Measurements from ENCODE around the gene POLR1D.

POLR1D gene

DNA sequence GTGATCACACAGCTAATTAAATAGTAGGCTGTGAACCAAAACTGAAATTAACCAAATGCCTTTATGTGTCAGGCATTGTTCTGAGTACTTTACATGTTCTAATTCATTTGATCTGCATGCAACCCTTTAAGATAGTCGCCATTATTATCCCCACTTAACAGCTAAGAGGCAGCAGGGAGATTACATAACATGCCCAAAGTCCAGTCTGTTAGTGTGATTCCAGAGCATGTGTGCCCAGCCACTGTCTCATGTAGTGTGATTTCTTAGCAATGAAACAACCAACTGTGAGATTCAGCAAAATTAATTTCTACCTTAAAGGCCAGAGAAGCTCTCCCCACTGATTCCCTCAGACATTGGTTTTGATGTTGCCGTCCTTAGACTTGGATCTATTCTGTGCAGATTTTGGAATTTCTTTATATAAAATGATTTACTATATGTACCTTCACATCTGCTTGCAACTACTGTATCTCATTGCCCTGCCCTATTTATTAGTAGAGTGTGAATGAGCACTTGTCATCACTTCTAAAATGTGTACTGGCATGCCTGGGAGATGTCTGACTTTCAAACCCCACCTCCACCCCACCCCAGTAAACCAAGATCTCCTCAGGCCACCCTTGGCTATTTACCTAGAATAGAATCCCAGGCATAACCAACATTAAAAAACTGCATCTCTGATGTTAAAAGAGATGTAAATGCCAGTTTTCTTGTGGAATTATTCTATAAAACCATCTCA, 41.2 kb downstream of the POLR1D start:
- no peak overlapping the region for H3K4me3 Mint-ChIP-seq
- no peaks in the 10 kb centered on the region for H3K27me3 Mint-ChIP-seq (ENCODE audit: low read depth)
- no peaks in the 10 kb centered on the region for H3K9me3 Mint-ChIP-seq
- H3K4me1 Mint-ChIP-seq = peaks cover 7% of the 10 kb centered on the region
- H3K27ac Mint-ChIP-seq = no peak overlapping the region
- peaks cover 17% of the 10 kb centered on the region for H3K36me3 Mint-ChIP-seq (ENCODE audit: low read depth)
- TF ChIP-seq, protein P1, sequence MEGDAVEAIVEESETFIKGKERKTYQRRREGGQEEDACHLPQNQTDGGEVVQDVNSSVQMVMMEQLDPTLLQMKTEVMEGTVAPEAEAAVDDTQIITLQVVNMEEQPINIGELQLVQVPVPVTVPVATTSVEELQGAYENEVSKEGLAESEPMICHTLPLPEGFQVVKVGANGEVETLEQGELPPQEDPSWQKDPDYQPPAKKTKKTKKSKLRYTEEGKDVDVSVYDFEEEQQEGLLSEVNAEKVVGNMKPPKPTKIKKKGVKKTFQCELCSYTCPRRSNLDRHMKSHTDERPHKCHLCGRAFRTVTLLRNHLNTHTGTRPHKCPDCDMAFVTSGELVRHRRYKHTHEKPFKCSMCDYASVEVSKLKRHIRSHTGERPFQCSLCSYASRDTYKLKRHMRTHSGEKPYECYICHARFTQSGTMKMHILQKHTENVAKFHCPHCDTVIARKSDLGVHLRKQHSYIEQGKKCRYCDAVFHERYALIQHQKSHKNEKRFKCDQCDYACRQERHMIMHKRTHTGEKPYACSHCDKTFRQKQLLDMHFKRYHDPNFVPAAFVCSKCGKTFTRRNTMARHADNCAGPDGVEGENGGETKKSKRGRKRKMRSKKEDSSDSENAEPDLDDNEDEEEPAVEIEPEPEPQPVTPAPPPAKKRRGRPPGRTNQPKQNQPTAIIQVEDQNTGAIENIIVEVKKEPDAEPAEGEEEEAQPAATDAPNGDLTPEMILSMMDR (IDR thresholded peaks at IDR 0.05; ENCODE audit: unreplicated experiment in 3 of 3) = no peak

DNA sequence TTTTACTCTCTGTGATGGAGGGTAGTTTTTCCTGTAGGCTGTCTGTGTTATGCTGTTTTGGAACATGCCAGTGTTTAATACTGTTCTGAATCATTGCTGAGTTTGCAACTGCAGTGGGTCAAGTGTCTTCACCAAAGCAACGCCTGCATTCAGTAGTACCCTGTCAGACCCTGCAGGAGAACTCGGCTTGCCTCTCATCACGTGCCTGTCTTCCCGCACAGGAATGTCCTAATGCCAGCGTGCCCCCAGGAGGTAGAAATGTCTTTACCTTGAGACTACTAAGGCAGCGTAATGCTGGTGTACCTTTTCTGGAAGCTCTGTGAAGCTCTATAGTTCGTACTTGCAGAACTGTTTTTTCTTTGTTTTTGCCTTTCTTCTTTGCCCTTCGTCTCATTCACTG, 42.3 kb downstream of the POLR1D start:
- no peaks in the 10 kb centered on the region for H3K9me3 Mint-ChIP-seq
- H3K4me1 Mint-ChIP-seq = peaks cover 7% of the 10 kb centered on the region
- H3K27me3 Mint-ChIP-seq (ENCODE audit: low read depth) = no peaks in the 10 kb centered on the region
- H3K4me3 Mint-ChIP-seq = no peak overlapping the region
- TF ChIP-seq, protein P1 (IDR thresholded peaks at IDR 0.05; ENCODE audit: unreplicated experiment in 3 of 3) = no peak
- peaks cover 17% of the 10 kb centered on the region for H3K36me3 Mint-ChIP-seq (ENCODE audit: low read depth)
- no peak overlapping the region for H3K27ac Mint-ChIP-seq

DNA sequence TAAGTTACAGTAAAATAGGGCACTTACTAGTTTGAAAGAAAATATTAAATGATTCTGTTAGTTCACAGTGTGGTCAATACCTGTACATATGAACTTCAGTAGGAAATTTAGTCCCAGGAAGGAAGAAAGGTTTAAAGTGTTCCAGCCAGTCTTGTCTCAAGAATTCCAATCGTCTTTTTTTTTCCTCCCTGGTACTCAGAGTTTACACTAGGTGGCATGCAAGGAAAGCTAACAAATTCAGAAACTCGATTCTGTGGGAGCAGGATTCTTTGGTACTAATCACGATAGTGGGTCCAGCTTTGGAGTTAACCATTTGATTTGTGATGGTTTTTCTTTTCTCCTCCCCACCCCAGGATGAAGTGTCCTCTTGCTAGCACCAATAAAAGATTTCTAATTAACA, 43.6 kb downstream of the POLR1D start:
- H3K4me1 Mint-ChIP-seq = peaks cover 4% of the 10 kb centered on the region
- TF ChIP-seq, protein P1 (IDR thresholded peaks at IDR 0.05; ENCODE audit: unreplicated experiment in 3 of 3) = no peak
- H3K27me3 Mint-ChIP-seq (ENCODE audit: low read depth) = no peaks in the 10 kb centered on the region
- peaks cover 17% of the 10 kb centered on the region for H3K36me3 Mint-ChIP-seq (ENCODE audit: low read depth)
- no peak overlapping the region for H3K4me3 Mint-ChIP-seq
- no peak overlapping the region for H3K27ac Mint-ChIP-seq
- H3K9me3 Mint-ChIP-seq = no peaks in the 10 kb centered on the region

DNA sequence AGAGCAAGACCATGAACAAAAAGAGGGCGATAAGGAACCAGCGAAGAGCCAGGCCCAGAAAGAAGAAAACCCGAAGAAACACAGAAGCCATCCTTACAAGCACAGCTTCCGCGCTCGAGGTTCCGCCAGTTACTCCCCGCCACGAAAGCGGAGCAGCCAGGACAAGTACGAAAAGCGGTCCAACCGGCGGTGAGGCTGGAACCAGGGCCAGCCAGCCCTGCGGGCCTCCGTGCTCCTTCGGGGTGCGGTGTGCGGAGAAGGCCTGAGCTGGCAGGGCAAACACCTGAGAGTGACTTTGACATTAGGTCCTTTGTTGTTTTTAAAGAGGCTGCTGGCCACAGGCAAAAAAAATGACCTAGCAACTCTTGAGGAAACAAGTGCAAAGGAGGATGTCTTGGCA, 44.1 kb downstream of the POLR1D start:
- TF ChIP-seq, protein P1 (IDR thresholded peaks at IDR 0.05; ENCODE audit: unreplicated experiment in 3 of 3) = no peak
- Mint-ChIP-seq H3K4me3 (no peak overlapping the region), H3K9me3 (no peaks in the 10 kb centered on the region), H3K27ac (no peak overlapping the region), H3K27me3 (ENCODE audit: low read depth) (no peaks in the 10 kb centered on the region), H3K4me1 (peaks cover 1% of the 10 kb centered on the region), H3K36me3 (ENCODE audit: low read depth) (peaks cover 14% of the 10 kb centered on the region)

DNA sequence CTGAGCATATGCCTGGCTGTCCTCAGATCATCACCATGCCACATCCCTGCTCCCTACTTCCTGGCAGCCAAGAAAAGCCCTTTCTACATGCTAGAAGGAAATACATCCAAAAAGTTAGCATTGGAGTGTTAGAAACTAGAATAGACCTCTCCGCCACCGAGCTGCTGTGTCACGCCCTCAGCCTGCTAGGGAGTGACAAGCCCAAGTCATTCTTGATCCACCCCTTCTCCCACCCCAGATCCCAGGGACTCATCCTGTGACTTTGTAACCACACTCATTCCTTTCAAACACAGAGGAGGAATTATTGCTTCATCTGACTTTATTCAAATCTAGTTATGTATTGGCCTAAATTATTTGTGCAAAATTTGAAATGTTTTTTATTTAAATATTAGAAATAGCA, 45.3 kb downstream of the POLR1D start:
- TF ChIP-seq, protein P1 (IDR thresholded peaks at IDR 0.05; ENCODE audit: unreplicated experiment in 3 of 3) = no peak
- no peak overlapping the region for H3K27ac Mint-ChIP-seq
- H3K9me3 Mint-ChIP-seq = no peaks in the 10 kb centered on the region
- H3K4me1 Mint-ChIP-seq = no peaks in the 10 kb centered on the region
- H3K27me3 Mint-ChIP-seq (ENCODE audit: low read depth) = no peaks in the 10 kb centered on the region
- no peak overlapping the region for H3K4me3 Mint-ChIP-seq
- peaks cover 13% of the 10 kb centered on the region for H3K36me3 Mint-ChIP-seq (ENCODE audit: low read depth)

DNA sequence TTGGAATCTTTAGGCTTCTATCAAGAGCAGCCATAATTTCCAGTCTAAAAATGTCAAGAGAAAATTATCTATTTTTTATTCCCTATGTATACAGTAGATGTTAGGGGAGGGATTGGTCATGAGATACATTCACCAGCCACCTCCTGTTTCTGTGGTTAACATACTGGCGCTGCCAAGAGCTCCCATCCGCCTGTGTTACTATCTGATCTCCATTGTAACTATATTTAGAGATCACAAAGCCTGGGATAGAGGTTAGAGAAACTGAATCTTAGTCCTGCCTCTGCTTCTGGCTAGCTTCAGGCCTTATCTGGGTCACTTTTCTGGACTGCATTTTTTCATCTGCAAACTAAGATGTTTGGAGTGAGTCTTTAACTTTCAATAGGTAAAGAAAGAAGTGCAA, 46.3 kb downstream of the POLR1D start:
- no peak overlapping the region for H3K27ac Mint-ChIP-seq
- H3K27me3 Mint-ChIP-seq (ENCODE audit: low read depth) = no peaks in the 10 kb centered on the region
- H3K36me3 Mint-ChIP-seq (ENCODE audit: low read depth) = peaks cover 13% of the 10 kb centered on the region
- no peak overlapping the region for H3K4me3 Mint-ChIP-seq
- TF ChIP-seq, protein P1 (IDR thresholded peaks at IDR 0.05; ENCODE audit: unreplicated experiment in 3 of 3) = no peak
- H3K9me3 Mint-ChIP-seq = no peaks in the 10 kb centered on the region
- H3K4me1 Mint-ChIP-seq = no peaks in the 10 kb centered on the region
